ENCODE results near the gene CBL. TPM values are rescaled to one million over a fixed set of nuclear protein-coding genes. Genes with fewer than 3 reads are reported as not detected.
"Not testable (repeated sequence)": the region's sequence is repeated elsewhere in the genome, so short reads cannot be mapped to it uniquely, and the experiment has no call there.

Gene CBL
- total RNA-seq, 4 donors from 2014 or later, result 11.1 to 20.6 (median 15.9) TPM

GRCh38 chr11:119161871-119162270, 44.3 kb upstream of the CBL start:
- no peak for DNase-seq
- H3K36me3 ChIP-seq, result no peaks in the 10 kb centered on the region

GRCh38 chr11:119166368-119167076, 39.6 kb upstream of the CBL start:
- H3K36me3 ChIP-seq, result no peaks in the 10 kb centered on the region
- no peaks in the 10 kb centered on the region for H3K9me3 ChIP-seq

More at GRCh38 chr11:119161871-119162270, 44.3 kb upstream of the CBL start:
- H3K9me3 ChIP-seq, result no peaks in the 10 kb centered on the region
- no peak overlapping the region for H3K4me3 ChIP-seq
- H3K4me1 ChIP-seq, result no peaks in the 10 kb centered on the region
- TF ChIP-seq POLR2A (IDR thresholded peaks at IDR 0.05) (no peak), CTCF (IDR thresholded peaks at IDR 0.05) (no peak)
- H3K27ac ChIP-seq, result no peak overlapping the region
- H3K27me3 ChIP-seq, result no peaks in the 10 kb centered on the region

GRCh38 chr11:119167077-119167458, 39.1 kb upstream of the CBL start:
- not testable (repeated sequence) for DNase-seq, H3K27me3 ChIP-seq, H3K27ac ChIP-seq, H3K9me3 ChIP-seq, H3K36me3 ChIP-seq, H3K4me3 ChIP-seq, H3K4me1 ChIP-seq

More at GRCh38 chr11:119166368-119167076, 39.6 kb upstream of the CBL start:
- Histone ChIP-seq H3K27ac (no peak overlapping the region), H3K4me1 (no peaks in the 10 kb centered on the region), H3K27me3 (no peaks in the 10 kb centered on the region), H3K4me3 (no peak overlapping the region)
- no peak for TF ChIP-seq CTCF (IDR thresholded peaks at IDR 0.05)
- no peak for TF ChIP-seq POLR2A (IDR thresholded peaks at IDR 0.05)
- no peak for DNase-seq

DNA sequence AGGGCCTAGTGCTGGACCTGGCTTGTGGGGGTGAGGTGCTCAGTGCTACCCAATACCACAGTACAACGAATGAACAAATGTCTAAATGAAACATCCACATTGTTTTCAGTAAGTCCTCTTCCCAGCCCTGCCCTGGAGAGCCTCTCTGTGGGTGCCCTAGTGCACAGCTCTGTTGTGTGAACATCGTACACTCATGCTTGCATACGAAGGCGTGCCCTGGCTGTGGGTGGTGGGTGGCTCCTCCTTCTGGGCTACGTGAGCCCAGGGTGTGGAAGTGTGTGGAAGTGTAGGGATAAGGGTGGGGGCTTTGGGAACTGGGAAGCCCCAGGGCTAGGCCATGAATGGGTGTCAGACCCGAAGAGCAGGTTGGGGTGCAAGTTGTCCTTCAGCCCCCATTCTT, 38.2 kb upstream of the CBL start:
- Histone ChIP-seq H3K4me3 (no peak overlapping the region), H3K27ac (peak overlapping the region in 1 of 4 donors; percentile 88), H3K36me3 (no peaks in the 10 kb centered on the region), H3K4me1 (no peaks in the 10 kb centered on the region), H3K9me3 (no peaks in the 10 kb centered on the region), H3K27me3 (no peaks in the 10 kb centered on the region)
- no peak for DNase-seq
- TF ChIP-seq CTCF (IDR thresholded peaks at IDR 0.05) (no peak), POLR2A (IDR thresholded peaks at IDR 0.05) (no peak)

DNA sequence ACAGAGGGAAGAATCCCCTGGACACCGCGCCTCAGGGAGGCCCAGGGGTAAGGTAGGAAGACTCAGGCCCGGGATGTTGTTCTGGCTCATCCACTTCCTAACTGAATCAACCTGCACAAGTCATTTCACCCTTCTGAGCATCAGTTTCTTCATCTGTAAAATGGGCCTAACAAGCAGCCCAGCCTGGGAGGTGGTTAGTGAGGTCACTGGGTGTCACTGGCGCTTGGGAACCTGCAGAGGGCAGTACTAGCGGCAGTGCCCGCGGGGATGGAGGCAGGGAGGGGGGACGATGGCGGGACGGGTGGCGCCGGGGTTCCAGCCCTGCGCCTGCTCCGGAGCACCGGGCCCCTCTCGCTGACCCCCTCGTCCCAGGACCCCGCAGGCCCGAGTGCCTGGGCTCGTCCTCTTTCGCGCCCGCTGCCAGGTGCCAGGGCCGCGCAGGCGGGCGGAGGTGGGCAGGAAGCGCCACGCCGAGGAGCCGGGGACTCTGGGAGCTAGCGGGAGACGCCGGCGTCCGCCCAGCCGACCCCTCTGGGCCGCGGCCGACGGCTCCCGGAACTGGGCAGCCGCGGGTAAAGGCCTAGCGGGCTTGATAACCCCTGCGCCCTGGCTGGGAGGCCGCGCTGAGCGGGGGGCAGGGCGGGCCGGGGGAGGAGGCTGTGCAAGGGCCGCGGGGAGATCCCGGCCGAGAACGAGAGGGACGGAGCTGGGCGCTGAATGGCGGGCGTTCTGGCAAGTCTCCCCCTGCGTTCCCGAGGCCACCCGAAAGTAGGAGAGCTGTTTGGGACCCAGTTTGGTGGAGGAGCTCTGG, 37.5 kb upstream of the CBL start, which contains the start of gene NLRX1:
Gene NLRX1, plus strand, starts transcription at position 255 of the 811 bp plus-strand sequence. CDS start 2,679 bp downstream, outside the sequence.
- no peaks in the 10 kb centered on the region for H3K9me3 ChIP-seq
- H3K4me1 ChIP-seq, result no peaks in the 10 kb centered on the region
- DNase-seq, result peak; percentile 79 to 93 (median 89)
- H3K27ac ChIP-seq, result peak within 1 kb of the TSS; percentile 82 to 93 (median 90)
- H3K27me3 ChIP-seq, result no peaks in the 10 kb centered on the region
- no peaks in the 10 kb centered on the region for H3K36me3 ChIP-seq
- H3K4me3 ChIP-seq, result peak within 1 kb of the TSS; percentile 73 to 96 (median 84)
- peak; percentile 75 to 81 for TF ChIP-seq POLR2A (IDR thresholded peaks at IDR 0.05)
- peak; percentile 78 to 95 (median 90) for TF ChIP-seq CTCF (IDR thresholded peaks at IDR 0.05)

- no peak for DNase-seq
- Histone ChIP-seq H3K9me3 (no peaks in the 10 kb centered on the region), H3K27me3 (no peaks in the 10 kb centered on the region), H3K4me3 (peak overlapping the region; percentile 73 to 96 (median 84)), H3K4me1 (no peaks in the 10 kb centered on the region), H3K36me3 (no peaks in the 10 kb centered on the region), H3K27ac (peak overlapping the region; percentile 82 to 93 (median 90))
- no peak for TF ChIP-seq POLR2A (IDR thresholded peaks at IDR 0.05)
- TF ChIP-seq CTCF (IDR thresholded peaks at IDR 0.05), result no peak
Observed at GRCh38 chr11:119169282-119169719, 36.8 kb upstream of the CBL start.
